ENCODE data around the gene ELL3.

- TF ChIP-seq POLR2A (IDR thresholded peaks at IDR 0.05) (no peak), POLR2AphosphoS5 (IDR thresholded peaks at IDR 0.05) (no peak)
- TF ChIP-seq, protein P1, sequence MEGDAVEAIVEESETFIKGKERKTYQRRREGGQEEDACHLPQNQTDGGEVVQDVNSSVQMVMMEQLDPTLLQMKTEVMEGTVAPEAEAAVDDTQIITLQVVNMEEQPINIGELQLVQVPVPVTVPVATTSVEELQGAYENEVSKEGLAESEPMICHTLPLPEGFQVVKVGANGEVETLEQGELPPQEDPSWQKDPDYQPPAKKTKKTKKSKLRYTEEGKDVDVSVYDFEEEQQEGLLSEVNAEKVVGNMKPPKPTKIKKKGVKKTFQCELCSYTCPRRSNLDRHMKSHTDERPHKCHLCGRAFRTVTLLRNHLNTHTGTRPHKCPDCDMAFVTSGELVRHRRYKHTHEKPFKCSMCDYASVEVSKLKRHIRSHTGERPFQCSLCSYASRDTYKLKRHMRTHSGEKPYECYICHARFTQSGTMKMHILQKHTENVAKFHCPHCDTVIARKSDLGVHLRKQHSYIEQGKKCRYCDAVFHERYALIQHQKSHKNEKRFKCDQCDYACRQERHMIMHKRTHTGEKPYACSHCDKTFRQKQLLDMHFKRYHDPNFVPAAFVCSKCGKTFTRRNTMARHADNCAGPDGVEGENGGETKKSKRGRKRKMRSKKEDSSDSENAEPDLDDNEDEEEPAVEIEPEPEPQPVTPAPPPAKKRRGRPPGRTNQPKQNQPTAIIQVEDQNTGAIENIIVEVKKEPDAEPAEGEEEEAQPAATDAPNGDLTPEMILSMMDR (IDR thresholded peaks at IDR 0.05): no peak
These were observed 32.4 kb upstream of the ELL3 start for GRCh38 chr15:43808960-43809678.
